Umbilical cord (tissue), 2 donors: Measurements from ENCODE around the gene GNAL. TPM values are rescaled to one million over a fixed set of nuclear protein-coding genes. Genes with fewer than 3 reads are reported as not detected.
"Not testable (repeated sequence)": the region's sequence is repeated elsewhere in the genome, so short reads cannot be mapped to it uniquely, and the experiment has no call there.

Experiments used
- DNase-seq: peaks from one replicate; pipeline ENCODE4 v3.0.0-alpha.2; 2015; ENCODE audit warnings: low spot score
- total RNA-seq: library from RNA; depleted of rRNA; stranded (reverse); fragments of >200 nt; gene quantifications from one replicate; pipeline ENCODE4 v1.2.3, GENCODE V29; 2014; ENCODE audit warnings: low replicate concordance; ENCODE audit not compliant: insufficient read depth

Gene GNAL
- total RNA-seq, 1 donor from 2014 or later: 2.9 TPM

GRCh38 chr18:11849279-11849678, 160.2 kb downstream of the GNAL start:
- DNase-seq: no peak

- DNase-seq: peak; percentile 66
These were observed 161.0 kb downstream of the GNAL start for GRCh38 chr18:11849841-11850634.

- no peak for DNase-seq
These were observed 161.7 kb downstream of the GNAL start for GRCh38 chr18:11850821-11851145.

- peak; percentile 98 for DNase-seq
These were observed 162.2 kb downstream of the GNAL start, which contains the start of gene CHMP1B for GRCh38 chr18:11851146-11851805. CHMP1B (plus strand) TSS chr18:11851413; CDS start chr18:11851512, 99 bp downstream.

- DNase-seq: peak; percentile 28
These were observed 162.8 kb downstream of the GNAL start for GRCh38 chr18:11851806-11852337.

- DNase-seq: not testable (repeated sequence)
These were observed 165.5 kb downstream of the GNAL start for GRCh38 chr18:11854554-11854953.

- peak; percentile 31 for DNase-seq
These were observed 168.3 kb downstream of the GNAL start for GRCh38 chr18:11857177-11857887.

GRCh38 chr18:11859282-11859830, 170.3 kb downstream of the GNAL start:
- DNase-seq: no peak

- no peak for DNase-seq
These were observed 170.9 kb downstream of the GNAL start for GRCh38 chr18:11859903-11860407.

- no peak for DNase-seq
These were observed 171.8 kb downstream of the GNAL start for GRCh38 chr18:11860594-11861450.

- DNase-seq: no peak
These were observed 172.7 kb downstream of the GNAL start for GRCh38 chr18:11861583-11862288.

- DNase-seq: no peak
These were observed 173.5 kb downstream of the GNAL start for GRCh38 chr18:11862468-11863137.

- DNase-seq: no peak
These were observed 175.4 kb downstream of the GNAL start for GRCh38 chr18:11864471-11864870.

- DNase-seq: no peak
These were observed 176.0 kb downstream of the GNAL start for GRCh38 chr18:11865071-11865470.

- DNase-seq: no peak
These were observed 177.3 kb downstream of the GNAL start for GRCh38 chr18:11866329-11866728.

GRCh38 chr18:11866764-11867163, 177.7 kb downstream of the GNAL start:
- DNase-seq: no peak

GRCh38 chr18:11868230-11868629, 179.2 kb downstream of the GNAL start:
- no peak for DNase-seq

- DNase-seq: no peak
These were observed 182.4 kb downstream of the GNAL start for GRCh38 chr18:11871501-11871900.

GRCh38 chr18:11872479-11873136, 183.5 kb downstream of the GNAL start:
- no peak for DNase-seq
